Suprapubic skin (tissue), 4 donors: ENCODE data around the gene SPPL3. TPM values are rescaled to one million over a fixed set of nuclear protein-coding genes. Genes with fewer than 3 reads are reported as not detected.

Source experiments
- DNase-seq, 2 donors: peaks; one replicate each; pipeline ENCODE4 v3.0.0-alpha.2; 2019; ENCODE audit warnings: low spot score in 2 of 2
- H3K27ac ChIP-seq: fragments of 200-600 bp; sonication (generic); one replicate; pipeline ENCODE4 v1.5.1; 2019
- H3K27me3 ChIP-seq: fragments of 200-600 bp; sonication (generic); one replicate; pipeline ENCODE4 v1.5.1; 2019
- H3K36me3 ChIP-seq: fragments of 200-600 bp; sonication (generic); one replicate; pipeline ENCODE4 v1.5.1; 2019
- H3K4me1 ChIP-seq: fragments of 200-600 bp; sonication (generic); one replicate; pipeline ENCODE4 v1.5.1; 2019
- H3K4me3 ChIP-seq: fragments of 200-600 bp; sonication (generic); one replicate; pipeline ENCODE4 v1.5.1; 2019; ENCODE audit warnings: mild to moderate bottlenecking
- H3K9me3 ChIP-seq: fragments of 200-600 bp; sonication (generic); one replicate; pipeline ENCODE4 v1.5.1; 2019
- EP300 ChIP-seq: sonication (generic); formaldehyde crosslinking; IDR thresholded peaks from one replicate; pipeline ENCODE4 v1.6.1; 2017; ENCODE audit warnings: antibody characterized with exemption
- POLR2A ChIP-seq, 2 donors: fragments of 450-650 bp; IDR thresholded peaks; one replicate each; pipeline ENCODE4 v1.6.1; 2017; ENCODE audit warnings: antibody characterized with exemption in 2 of 2, mild to moderate bottlenecking in 2 of 2, moderate library complexity in 2 of 2
- POLR2AphosphoS5 ChIP-seq, 3 donors: sonication (generic); formaldehyde crosslinking; IDR thresholded peaks; one replicate each; pipeline ENCODE4 v1.6.1; 2017; ENCODE audit warnings: antibody characterized with exemption in 3 of 3
- WGBS: methylation state at CpG from one replicate; pipeline ENCODE4 v1.1.5; 2018; 5-methylcytosine and 5-hydroxymethylcytosine counted together
- total RNA-seq, 4 donors: library from RNA; depleted of rRNA; stranded (reverse); fragments of >200 nt; gene quantifications; one replicate each; pipeline ENCODE4 v1.1.0, GENCODE V29; 2016
- TF ChIP-seq, protein P1 (sequence below), 2 donors: fragments of 200-600 bp in 1 of 2; fragments of 450-650 bp in 1 of 2; sonication (generic) in 1 of 2; IDR thresholded peaks; one replicate each; pipeline ENCODE4 v1.5.1; 2016 to 2019; ENCODE audit warnings: antibody characterized with exemption in 2 of 2, mild to moderate bottlenecking in 1 of 2, moderate library complexity in 1 of 2

The SPPL3 gene
- total RNA-seq, 4 donors from 2014 or later, result 64.7 to 91.8 (median 70.6) TPM

DNA sequence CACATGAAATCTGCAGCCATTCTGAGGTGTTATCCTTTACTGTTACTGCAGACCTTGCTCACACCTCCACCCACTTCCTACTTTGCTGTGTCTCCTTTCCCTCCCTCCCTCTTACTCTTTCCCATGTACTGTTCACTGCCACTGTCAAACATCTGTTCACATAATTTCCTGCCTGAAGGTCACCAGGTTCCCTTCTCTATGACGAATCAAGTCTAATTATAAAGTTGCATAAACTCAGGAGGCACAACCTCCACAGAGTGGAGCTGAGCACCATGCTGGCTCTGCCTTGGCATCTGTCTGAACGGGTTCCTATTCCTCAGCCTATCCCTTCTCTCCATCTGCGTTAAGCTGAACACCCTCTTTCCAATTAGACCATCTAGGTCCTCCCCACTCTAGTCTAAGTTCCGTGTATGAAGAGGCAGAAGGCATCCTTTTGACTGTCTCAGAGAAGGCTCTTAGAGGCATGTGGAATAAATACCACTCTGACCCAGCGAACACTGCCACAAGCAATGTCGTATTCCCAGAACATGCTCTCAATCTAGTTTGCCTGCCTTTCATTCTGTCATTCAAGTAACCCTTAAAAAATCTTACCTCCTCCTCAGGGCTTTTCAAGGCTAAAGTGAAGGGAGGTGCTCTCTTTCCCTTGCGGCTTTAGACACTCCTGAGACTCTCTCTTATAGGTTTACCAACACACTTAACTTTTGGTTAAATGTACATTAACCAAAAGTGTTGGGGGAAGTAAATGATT, 129.8 kb downstream of the SPPL3 start:
- no peaks in the 10 kb centered on the region for H3K9me3 ChIP-seq
- TF ChIP-seq EP300, result no peak
- TF ChIP-seq, protein P1, sequence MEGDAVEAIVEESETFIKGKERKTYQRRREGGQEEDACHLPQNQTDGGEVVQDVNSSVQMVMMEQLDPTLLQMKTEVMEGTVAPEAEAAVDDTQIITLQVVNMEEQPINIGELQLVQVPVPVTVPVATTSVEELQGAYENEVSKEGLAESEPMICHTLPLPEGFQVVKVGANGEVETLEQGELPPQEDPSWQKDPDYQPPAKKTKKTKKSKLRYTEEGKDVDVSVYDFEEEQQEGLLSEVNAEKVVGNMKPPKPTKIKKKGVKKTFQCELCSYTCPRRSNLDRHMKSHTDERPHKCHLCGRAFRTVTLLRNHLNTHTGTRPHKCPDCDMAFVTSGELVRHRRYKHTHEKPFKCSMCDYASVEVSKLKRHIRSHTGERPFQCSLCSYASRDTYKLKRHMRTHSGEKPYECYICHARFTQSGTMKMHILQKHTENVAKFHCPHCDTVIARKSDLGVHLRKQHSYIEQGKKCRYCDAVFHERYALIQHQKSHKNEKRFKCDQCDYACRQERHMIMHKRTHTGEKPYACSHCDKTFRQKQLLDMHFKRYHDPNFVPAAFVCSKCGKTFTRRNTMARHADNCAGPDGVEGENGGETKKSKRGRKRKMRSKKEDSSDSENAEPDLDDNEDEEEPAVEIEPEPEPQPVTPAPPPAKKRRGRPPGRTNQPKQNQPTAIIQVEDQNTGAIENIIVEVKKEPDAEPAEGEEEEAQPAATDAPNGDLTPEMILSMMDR (IDR thresholded peaks at IDR 0.05), result no peak
- TF ChIP-seq POLR2AphosphoS5 (IDR thresholded peaks at IDR 0.05), result no peak
- no peak for TF ChIP-seq POLR2A (IDR thresholded peaks at IDR 0.05)
- no peaks in the 10 kb centered on the region for H3K4me1 ChIP-seq
- no peak overlapping the region for H3K27ac ChIP-seq
- no peak overlapping the region for H3K4me3 ChIP-seq
- peaks cover 62% of the 10 kb centered on the region for H3K36me3 ChIP-seq
- no peak for DNase-seq
- 71% methylated on average over 7 of the region's 7 CpGs for WGBS
- no peaks in the 10 kb centered on the region for H3K27me3 ChIP-seq

DNA sequence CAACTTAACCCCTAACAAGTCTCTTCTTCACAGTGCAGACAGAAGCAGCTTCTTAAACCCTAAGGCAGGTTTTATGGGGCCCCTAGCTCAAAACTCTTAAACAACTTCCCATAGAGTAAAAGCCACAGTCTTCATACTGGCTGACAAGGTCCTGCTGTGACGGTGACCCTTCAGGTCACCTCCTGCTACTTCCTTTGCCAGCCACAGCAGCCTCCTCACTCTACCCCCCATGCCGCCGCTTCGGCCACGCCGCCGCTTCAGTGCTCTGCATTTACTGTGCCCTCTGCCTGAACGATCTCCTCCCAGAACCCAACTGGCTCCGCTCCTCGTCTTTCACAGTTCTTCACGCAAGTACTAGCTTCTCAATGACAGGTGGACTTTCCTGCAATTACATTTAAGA, 133.1 kb downstream of the SPPL3 start:
- Histone ChIP-seq H3K36me3 (peaks cover 75% of the 10 kb centered on the region), H3K4me3 (no peak overlapping the region), H3K27me3 (no peaks in the 10 kb centered on the region), H3K4me1 (no peaks in the 10 kb centered on the region), H3K27ac (no peak overlapping the region), H3K9me3 (no peaks in the 10 kb centered on the region)
- WGBS, result 86% methylated on average over 11 of the region's 11 CpGs
- TF ChIP-seq, protein P1 (IDR thresholded peaks at IDR 0.05), result no peak
- no peak for TF ChIP-seq EP300
- no peak for TF ChIP-seq POLR2A (IDR thresholded peaks at IDR 0.05)
- no peak for TF ChIP-seq POLR2AphosphoS5 (IDR thresholded peaks at IDR 0.05)
- no peak for DNase-seq

DNA sequence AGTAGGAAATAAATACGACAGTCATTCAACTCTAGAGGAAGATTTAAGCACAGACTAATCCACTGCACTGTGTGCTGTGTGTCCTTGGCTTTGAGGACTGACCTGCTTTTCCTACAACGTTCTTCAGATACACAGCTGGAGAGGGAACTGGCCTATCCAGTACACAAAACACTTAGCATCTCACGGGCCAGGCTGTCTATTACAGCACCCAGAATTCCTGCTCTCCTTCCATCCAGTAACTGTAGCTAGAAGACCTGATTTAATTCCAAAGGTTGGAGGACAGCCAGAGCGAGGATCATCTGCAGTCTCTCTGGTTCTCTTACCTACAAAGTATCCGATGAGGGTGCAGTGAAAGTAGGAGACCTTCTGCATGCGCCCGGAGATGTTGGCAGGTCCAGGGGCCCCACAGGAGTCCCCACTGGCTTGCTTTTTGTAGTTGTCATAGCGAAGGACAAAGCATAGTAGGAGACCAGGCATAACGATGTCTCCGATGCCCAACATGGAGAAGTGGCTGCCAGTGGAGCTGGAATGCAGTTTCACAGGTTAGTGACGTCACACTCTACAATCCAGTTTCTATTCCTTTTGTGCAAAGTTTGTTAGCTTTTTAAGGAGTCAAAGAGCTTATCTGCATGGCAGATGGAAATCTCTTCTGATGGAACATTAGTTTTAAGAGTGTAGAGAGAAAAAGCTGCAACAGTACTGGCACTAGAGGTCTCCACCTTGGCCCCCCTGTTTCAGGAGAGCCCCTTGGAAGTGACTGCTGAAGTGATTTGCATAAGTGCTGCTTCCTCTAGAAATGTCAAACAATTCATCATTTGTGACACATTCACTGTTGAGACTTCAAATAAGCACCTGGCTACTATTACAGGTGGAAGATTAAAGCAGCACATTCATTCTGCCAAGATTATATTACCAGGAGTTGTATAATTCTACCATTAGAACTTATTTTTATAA, 136.8 kb downstream of the SPPL3 start:
- Histone ChIP-seq H3K27me3 (no peaks in the 10 kb centered on the region), H3K4me1 (peaks cover 2% of the 10 kb centered on the region), H3K9me3 (no peaks in the 10 kb centered on the region), H3K27ac (no peak overlapping the region), H3K4me3 (no peak overlapping the region), H3K36me3 (peaks cover 94% of the 10 kb centered on the region)
- WGBS, result 79% methylated on average over 11 of the region's 11 CpGs
- no peak for DNase-seq
- TF ChIP-seq EP300, result no peak
- TF ChIP-seq POLR2AphosphoS5 (IDR thresholded peaks at IDR 0.05), result no peak
- TF ChIP-seq POLR2A (IDR thresholded peaks at IDR 0.05), result no peak
- TF ChIP-seq, protein P1 (IDR thresholded peaks at IDR 0.05), result no peak

DNA sequence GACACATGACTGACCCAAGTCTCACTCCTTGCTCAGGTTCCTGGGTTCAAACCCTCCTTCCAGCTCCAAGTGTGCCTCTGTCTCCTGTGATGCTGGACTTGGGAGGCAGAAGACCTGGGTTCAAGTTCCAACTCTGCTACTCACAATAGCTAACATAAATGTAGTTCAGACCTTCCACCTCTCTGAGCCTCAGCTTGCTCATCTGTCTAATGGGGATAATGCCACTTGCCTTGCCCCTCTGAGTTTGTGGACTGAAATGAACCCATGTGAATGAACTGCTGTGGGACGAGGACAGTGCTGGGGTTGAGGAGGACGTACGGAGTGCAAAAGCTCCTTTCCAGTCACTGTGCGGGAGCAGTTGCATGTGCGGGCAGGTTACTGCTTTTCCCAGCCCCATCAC, 137.6 kb downstream of the SPPL3 start:
- Histone ChIP-seq H3K4me3 (no peak overlapping the region), H3K9me3 (no peaks in the 10 kb centered on the region), H3K27me3 (no peaks in the 10 kb centered on the region), H3K4me1 (peaks cover 10% of the 10 kb centered on the region), H3K27ac (no peak overlapping the region), H3K36me3 (peaks cover 90% of the 10 kb centered on the region)
- no peak for DNase-seq
- TF ChIP-seq POLR2A (IDR thresholded peaks at IDR 0.05) (no peak), EP300 (no peak), POLR2AphosphoS5 (IDR thresholded peaks at IDR 0.05) (no peak)
- TF ChIP-seq, protein P1 (IDR thresholded peaks at IDR 0.05), result no peak
- WGBS, result 96% methylated on average over 4 of the region's 5 CpGs

DNA sequence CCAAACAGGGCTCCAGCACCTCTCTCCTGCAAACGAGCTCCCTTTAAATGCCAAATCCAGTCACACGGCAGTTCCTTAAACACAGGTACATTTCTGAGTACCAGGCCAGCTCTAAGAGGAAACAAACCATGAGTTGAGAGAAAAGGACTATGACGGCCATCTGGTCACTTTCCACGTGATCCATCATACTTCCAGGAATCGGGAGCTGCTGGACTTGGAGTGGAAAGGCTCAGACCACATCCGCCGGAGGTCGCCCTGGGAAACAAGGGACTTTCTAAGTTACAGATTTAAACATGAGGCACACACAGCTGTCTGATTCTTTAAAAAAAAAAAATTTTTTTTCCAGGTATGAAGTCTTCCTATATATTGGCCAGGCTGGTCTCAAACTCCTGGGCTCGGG, 139.3 kb downstream of the SPPL3 start:
- H3K9me3 ChIP-seq, result no peaks in the 10 kb centered on the region
- H3K27me3 ChIP-seq, result no peaks in the 10 kb centered on the region
- TF ChIP-seq EP300 (no peak), POLR2AphosphoS5 (IDR thresholded peaks at IDR 0.05) (no peak), POLR2A (IDR thresholded peaks at IDR 0.05) (no peak)
- TF ChIP-seq, protein P1 (IDR thresholded peaks at IDR 0.05), result no peak
- WGBS, result 91% methylated on average over 9 of the region's 9 CpGs
- no peak overlapping the region for H3K27ac ChIP-seq
- peaks cover 20% of the 10 kb centered on the region for H3K4me1 ChIP-seq
- DNase-seq, result no peak
- no peak overlapping the region for H3K4me3 ChIP-seq
- peaks cover 80% of the 10 kb centered on the region for H3K36me3 ChIP-seq
